ENCODE measurements around the gene CYLD. TPM values are rescaled to one million over a fixed set of nuclear protein-coding genes. Genes with fewer than 3 reads are reported as not detected.
A peak's percentile ranks its signal among the peaks of the same experiment; 100 is the strongest.

The CYLD gene
- total RNA-seq, 1 donor from 2014 or later, result 33.9 TPM

DNA sequence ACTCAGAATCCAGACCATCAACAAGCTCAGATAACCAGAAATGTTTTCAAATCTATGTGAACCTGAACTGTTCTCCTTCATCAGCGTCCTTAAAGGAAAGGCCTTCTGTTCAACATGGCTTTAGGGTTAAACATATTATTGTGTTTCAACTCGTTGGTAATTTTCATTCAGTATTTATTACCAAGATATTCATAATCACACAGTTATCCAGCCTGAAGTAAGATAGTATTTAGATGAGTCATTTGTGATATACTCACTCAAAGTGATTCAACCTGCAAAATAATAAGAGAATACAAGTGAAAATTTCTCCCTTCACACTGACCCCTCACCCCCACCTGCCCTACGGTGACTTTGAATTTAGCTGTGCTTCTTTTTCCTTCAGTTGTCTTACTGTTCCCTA is 3.0 kb downstream of the CYLD start:
- H3K36me3 ChIP-seq, result no peaks in the 10 kb centered on the region
- H3K27me3 ChIP-seq, result no peaks in the 10 kb centered on the region
- H3K9me3 ChIP-seq, result no peaks in the 10 kb centered on the region
- H3K4me3 ChIP-seq, result no peak overlapping the region
- no peak for DNase-seq (ENCODE audit: extremely low spot score in 2 of 2)
- H3K4me1 ChIP-seq, result peaks cover 46% of the 10 kb centered on the region
- TF ChIP-seq, protein P1, sequence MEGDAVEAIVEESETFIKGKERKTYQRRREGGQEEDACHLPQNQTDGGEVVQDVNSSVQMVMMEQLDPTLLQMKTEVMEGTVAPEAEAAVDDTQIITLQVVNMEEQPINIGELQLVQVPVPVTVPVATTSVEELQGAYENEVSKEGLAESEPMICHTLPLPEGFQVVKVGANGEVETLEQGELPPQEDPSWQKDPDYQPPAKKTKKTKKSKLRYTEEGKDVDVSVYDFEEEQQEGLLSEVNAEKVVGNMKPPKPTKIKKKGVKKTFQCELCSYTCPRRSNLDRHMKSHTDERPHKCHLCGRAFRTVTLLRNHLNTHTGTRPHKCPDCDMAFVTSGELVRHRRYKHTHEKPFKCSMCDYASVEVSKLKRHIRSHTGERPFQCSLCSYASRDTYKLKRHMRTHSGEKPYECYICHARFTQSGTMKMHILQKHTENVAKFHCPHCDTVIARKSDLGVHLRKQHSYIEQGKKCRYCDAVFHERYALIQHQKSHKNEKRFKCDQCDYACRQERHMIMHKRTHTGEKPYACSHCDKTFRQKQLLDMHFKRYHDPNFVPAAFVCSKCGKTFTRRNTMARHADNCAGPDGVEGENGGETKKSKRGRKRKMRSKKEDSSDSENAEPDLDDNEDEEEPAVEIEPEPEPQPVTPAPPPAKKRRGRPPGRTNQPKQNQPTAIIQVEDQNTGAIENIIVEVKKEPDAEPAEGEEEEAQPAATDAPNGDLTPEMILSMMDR (IDR thresholded peaks at IDR 0.05), result no peak
- TF ChIP-seq POLR2A (IDR thresholded peaks at IDR 0.05) (no peak), POLR2AphosphoS5 (IDR thresholded peaks at IDR 0.05; ENCODE audit: insufficient read depth in 1 of 2, low read depth in 1 of 2) (no peak)
- intact Hi-C loops (cut with DNase I), result no loop called here
- no peak overlapping the region for H3K27ac ChIP-seq

DNA sequence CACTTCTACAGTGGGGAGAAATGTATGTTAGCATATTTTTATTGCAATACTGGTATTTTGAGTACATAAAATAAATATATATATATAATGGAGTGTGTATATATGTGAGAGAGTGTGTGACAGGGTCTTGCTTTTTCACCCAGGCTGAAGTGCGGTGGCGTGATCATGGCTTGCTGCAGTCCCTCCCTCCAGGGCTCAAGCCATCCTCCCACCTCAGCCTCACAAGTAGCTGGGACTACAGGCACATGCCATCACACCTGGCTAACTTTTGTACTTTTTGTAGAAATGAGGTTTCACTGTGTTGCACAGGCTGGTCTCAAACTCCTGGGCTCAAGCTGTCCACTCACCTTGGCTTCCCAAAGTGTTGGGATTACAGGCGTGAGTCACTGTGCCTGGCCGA is 4.1 kb downstream of the CYLD start:
- TF ChIP-seq POLR2AphosphoS5 (IDR thresholded peaks at IDR 0.05; ENCODE audit: insufficient read depth in 1 of 2, low read depth in 1 of 2), result no peak
- TF ChIP-seq POLR2A (IDR thresholded peaks at IDR 0.05), result no peak
- TF ChIP-seq, protein P1 (IDR thresholded peaks at IDR 0.05), result no peak
- Histone ChIP-seq H3K27me3 (no peaks in the 10 kb centered on the region), H3K9me3 (no peaks in the 10 kb centered on the region), H3K36me3 (no peaks in the 10 kb centered on the region), H3K4me1 (peaks cover 49% of the 10 kb centered on the region), H3K27ac (no peak overlapping the region), H3K4me3 (no peak overlapping the region)
- no peak for DNase-seq (ENCODE audit: extremely low spot score in 2 of 2)
- intact Hi-C loops (cut with DNase I), result no loop called here

DNA sequence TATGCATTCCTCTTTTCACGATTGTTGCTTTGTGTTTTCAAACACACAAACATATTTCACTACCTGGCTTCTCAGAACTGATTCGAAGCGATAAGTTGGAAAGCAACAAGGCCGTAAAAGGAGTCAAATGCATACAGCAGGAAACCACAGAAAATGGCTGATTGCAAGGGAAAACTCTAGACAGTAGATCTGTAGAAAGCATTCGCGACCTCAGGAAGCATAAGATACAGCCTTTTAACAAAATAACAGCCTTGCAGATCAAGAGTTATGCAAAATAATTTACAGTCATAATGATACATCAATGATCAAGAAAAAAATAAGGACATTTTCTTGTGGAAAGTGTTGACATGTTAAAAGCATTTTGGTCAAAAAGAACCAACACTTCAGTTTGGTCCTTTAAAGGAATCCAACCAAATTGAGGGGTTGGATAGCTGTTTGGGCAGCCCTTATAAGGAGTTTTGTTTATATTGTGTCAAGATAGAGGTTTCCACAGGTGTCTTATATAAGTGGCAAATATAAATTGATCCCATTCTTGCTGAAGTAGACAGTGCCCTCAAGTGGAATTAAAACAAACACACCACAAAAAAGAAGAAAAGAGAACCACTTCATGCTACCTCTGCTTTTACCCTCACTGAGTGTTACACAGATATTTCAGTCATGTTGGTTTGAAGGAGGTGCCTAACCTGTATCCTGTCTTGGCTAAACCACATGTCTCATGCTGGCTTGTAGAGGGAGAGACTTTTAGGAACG is 5.5 kb downstream of the CYLD start:
- H3K9me3 ChIP-seq, result no peaks in the 10 kb centered on the region
- peaks cover 0 to 6% of the 10 kb centered on the region in 2 donors for H3K36me3 ChIP-seq
- H3K27me3 ChIP-seq, result no peaks in the 10 kb centered on the region
- peaks cover 51% of the 10 kb centered on the region for H3K4me1 ChIP-seq
- peak overlapping the region; percentile 13 for H3K27ac ChIP-seq
- intact Hi-C loops (cut with DNase I), result no loop called here
- no peak for TF ChIP-seq POLR2AphosphoS5 (IDR thresholded peaks at IDR 0.05; ENCODE audit: insufficient read depth in 1 of 2, low read depth in 1 of 2)
- no peak for TF ChIP-seq POLR2A (IDR thresholded peaks at IDR 0.05)
- TF ChIP-seq, protein P1 (IDR thresholded peaks at IDR 0.05), result no peak
- no peak for DNase-seq (ENCODE audit: extremely low spot score in 2 of 2)
- no peak overlapping the region for H3K4me3 ChIP-seq

DNA sequence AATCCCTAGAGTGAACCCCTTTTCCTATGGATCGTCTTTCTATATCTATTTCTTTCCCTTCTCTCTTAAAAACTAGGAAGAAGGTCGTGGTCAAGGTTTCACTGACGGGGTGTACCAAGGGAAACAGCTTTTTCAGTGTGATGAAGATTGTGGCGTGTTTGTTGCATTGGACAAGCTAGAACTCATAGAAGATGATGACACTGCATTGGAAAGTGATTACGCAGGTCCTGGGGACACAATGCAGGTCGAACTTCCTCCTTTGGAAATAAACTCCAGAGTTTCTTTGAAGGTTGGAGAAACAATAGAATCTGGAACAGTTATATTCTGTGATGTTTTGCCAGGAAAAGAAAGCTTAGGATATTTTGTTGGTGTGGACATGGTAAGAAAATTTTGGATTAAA is 9.6 kb downstream of the CYLD start:
- no peak overlapping the region for H3K27ac ChIP-seq
- no peaks in the 10 kb centered on the region for H3K27me3 ChIP-seq
- H3K9me3 ChIP-seq, result no peaks in the 10 kb centered on the region
- peaks cover 0 to 35% of the 10 kb centered on the region in 2 donors for H3K36me3 ChIP-seq
- no peak for TF ChIP-seq POLR2A (IDR thresholded peaks at IDR 0.05)
- TF ChIP-seq, protein P1 (IDR thresholded peaks at IDR 0.05), result no peak
- H3K4me1 ChIP-seq, result peaks cover 21% of the 10 kb centered on the region
- intact Hi-C loops (cut with DNase I), result no loop called here
- no peak overlapping the region for H3K4me3 ChIP-seq
- no peak for DNase-seq (ENCODE audit: extremely low spot score in 2 of 2)

DNA sequence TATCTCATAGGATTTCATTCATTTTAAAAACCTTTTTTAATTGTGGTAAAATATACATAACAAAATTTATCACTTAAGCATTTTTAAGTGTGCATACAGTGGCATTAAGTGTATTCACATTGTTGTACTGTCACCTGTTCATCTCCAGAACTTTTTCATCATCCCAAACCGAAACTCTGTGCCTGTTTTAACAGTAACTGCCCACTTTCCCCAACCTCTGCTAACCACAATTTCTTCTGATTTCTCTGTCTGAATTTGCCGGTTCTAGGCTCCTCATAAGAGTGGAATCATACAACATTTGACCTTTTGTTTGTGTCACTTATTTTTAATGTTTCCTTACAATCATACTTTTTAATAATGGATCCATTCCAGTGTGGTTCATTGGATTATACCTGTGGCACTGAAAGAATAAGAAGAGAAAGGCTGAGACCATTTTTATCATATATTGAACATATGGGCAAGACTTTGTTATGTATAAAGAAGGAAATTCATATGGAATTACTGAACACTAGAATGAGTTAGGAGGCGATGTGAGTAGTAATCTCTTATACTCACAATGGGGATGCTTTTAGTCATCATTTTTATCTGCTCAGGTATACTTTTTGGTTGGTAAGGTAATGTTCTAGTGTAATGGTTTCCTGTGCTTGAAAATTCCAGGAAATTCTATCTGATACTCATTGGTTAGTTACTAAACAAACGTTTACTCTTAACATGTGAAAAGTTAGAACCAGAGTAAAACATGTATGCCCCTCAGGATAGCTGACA is 10.8 kb downstream of the CYLD start:
- no peak overlapping the region for H3K27ac ChIP-seq
- H3K9me3 ChIP-seq, result no peaks in the 10 kb centered on the region
- peaks cover 0 to 35% of the 10 kb centered on the region in 2 donors for H3K36me3 ChIP-seq

More for the DNA sequence above, 10.8 kb downstream of the CYLD start:
- intact Hi-C loops (cut with DNase I), result no loop called here
- no peak for TF ChIP-seq POLR2AphosphoS5 (IDR thresholded peaks at IDR 0.05; ENCODE audit: insufficient read depth in 1 of 2, low read depth in 1 of 2)
- TF ChIP-seq, protein P1 (IDR thresholded peaks at IDR 0.05), result no peak
- TF ChIP-seq POLR2A (IDR thresholded peaks at IDR 0.05), result no peak
- H3K4me3 ChIP-seq, result no peak overlapping the region
- no peak for DNase-seq (ENCODE audit: extremely low spot score in 2 of 2)
- no peaks in the 10 kb centered on the region for H3K27me3 ChIP-seq
- peaks cover 13% of the 10 kb centered on the region for H3K4me1 ChIP-seq

Measured in vagina (tissue), 2 donors.